HG03103 (cell line): ENCODE measurements around the gene PIEZO1.

ENCODE experiments used
- ATAC-seq: cut with Tn5 transposase; IDR thresholded peaks from one replicate; pipeline ENCODE4 v1.9.1; 2021; ENCODE audit warnings: low read depth; ENCODE audit not compliant: unreplicated experiment

Gene PIEZO1

GRCh38 chr16:88711750-88712340 is 73.2 kb downstream of the PIEZO1 start:
- no peak for ATAC-seq

GRCh38 chr16:88710556-88710955 is 74.5 kb downstream of the PIEZO1 start:
- ATAC-seq = no peak

- ATAC-seq = no peak
Measured at GRCh38 chr16:88706965-88707826, 77.8 kb downstream of the PIEZO1 start.

DNA sequence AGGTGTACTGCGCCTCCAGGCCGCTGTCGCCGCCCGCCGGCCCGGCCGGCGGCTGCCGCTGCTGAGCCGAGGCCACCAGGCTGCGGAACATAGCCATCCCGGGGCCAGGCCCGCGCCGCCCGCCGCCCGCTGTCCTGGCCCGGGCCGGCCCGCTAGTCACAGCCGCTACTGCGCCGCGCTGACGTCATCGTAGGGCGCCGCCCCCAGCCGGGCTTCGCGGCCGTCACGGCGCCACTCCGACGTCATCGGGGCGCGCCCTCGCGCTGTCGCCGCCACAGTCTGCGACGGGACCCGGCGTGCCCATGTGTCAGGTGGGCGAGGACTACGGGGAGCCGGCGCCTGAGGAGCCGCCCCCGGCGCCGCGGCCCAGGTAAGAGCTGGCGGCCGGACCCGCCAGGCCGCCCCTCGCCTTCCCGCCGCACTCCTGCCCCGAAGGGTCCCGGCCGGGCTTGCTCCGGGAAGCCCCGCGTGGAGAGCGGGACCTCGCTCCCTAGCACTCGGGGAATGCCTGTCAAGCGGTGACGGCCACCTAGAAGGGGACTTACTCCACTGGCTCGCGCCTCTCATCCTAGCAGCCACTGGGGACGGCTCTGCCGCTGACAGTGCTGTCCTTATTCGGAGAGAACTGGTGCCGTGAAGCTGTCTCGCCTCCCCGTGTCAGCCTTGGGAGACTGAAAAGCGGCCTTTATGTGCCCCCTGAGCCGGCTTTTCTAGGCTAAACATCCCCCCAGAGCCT is 78.6 kb downstream of the PIEZO1 start, which contains the start of the genes CTU2 and RNF166:
Gene CTU2 (plus strand): TSS at position 275 of the 736 bp plus-strand sequence. CDS start 28 bp downstream, at position 303.
Gene RNF166 (minus strand): TSS at position 180 of the 736 bp plus-strand sequence. CDS start 83 bp downstream, at position 97.
- ATAC-seq = peak; percentile 55

DNA sequence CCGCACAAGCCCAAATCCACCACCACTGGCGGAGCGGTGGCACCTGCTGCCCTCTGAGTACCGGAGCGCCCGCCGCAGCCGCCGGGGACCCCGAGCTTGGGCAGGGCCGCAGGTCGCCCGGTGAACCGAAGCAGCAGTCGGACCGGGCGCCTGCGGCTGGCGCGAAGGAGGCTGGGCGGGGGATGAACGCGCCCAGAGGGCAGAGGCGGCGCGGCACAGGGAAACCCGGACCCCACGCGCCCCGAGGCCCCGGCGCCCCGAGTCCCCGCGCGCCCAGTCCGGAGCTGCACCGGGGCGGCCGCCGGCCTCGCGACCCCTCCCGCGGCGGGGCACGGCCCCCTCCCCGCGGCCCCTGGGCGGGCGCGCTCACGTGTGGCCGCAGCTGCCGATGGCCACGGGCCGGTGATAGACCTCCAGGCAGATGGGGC is 79.2 kb downstream of the PIEZO1 start:
- peak; percentile 9 for ATAC-seq

DNA sequence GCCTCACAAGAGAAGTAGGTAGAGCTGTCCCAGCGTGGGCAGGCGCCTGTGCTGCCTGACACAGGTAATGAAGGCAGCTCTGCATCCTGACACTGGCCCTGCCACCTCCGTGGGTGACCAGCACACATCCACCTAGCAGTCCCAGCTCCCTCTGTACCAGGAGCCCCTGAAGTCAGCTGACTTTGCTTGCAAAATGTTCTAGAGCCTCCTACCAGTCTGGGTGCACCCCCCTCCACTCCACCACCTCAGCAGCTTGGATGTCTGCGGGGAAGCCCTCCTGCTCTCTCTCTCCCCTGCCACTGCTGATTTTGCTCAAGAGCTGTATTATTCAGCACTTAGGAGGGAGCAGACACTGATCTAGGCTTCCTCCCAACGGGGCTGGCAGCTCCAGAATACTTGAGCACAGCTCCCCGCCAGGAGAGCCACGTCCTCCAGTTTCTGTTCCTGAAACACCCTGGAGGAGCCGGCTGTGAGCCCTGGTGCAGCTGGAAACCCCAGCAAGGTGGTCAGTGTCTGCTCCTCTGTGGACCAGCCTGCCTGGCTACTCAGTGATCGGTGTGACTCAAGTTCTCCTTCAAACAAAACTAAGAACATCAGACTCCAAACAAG is 79.8 kb downstream of the PIEZO1 start:
- ATAC-seq = no peak

- ATAC-seq = no peak
Measured at GRCh38 chr16:88703486-88704309, 81.3 kb downstream of the PIEZO1 start.

DNA sequence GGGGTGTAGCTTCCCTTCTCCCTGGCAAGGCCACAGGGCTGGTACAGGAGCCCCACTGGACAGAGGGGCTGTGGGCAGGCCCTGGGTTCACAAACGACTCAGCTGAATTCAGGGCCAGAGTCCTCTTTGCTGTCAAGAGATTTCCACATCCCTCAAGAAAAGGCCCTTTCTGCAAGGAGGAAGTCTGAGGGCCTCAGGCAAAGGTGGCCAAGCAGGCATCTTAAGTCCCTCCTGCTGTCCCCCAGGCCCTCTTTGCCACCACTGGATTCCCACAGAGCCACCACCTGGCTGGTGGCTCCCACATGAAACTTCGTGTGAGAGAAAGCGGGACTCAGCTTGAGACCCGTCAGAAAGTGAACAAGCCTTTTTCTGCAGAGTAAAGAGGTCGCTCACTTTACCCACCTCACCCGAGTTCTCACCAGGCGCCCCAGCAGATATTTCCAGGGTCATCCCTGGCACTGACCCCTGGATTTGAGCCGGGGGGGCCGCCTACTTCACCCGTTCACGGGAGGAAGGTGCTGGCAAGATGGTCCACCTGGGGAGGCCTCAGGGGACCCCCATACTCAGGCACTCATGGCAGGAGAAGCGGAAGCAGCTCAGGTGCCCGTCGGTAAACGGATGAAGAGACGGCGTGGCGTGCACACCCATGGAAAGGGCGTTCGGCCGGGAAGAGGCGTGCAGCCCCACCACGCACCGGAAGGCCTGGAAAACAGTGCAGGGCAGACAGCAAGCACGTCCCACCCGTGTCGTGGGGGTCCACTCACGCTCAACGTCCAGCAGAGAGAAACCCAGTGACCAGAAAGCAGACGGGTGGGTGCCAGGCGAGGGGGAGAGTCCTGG is 82.4 kb downstream of the PIEZO1 start:
- ATAC-seq = no peak

GRCh38 chr16:88701581-88702370 is 83.2 kb downstream of the PIEZO1 start:
- ATAC-seq = no peak

DNA sequence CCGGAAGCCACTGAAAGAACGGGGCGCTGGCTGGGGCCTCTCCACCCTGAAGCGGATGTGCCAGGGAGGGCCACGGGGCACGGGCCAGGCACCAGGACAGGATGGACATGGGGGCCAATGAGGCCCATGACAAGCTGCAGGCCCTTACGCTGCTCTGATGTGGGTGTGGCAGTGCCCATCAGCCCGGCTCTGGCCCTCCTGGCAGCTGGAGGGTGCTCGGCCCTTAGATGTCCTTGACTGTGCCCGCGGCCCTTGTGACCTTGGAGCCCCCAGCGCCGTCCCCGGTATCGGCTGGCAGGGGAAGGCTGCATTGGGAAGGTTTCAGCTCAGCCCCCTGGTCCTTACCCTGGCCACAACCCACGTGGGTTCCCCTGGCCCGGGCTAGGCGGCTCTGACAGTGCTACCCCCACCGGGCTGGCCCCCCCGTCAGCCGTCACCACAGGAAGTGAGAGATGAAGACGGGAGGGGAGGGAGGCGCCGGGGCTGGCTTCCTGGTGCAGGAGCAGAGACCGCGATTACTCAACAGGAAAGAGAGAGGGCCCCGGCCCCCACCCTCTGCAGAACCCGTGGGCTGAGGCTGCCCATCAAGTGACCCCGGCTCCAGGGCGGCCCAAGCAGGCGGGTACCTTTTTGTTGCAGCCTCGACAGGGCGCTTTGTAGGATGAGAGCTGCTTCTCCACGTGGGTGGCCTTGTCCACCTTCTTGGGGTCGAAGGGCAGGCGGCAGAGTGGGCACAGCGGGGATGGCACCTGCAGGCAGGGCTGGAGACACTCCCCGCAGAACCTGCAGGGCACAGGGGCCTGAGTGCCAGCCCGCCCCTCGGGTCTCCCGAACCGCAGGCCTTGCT is 84.2 kb downstream of the PIEZO1 start:
- peak; percentile 66 for ATAC-seq

- ATAC-seq = no peak
Measured at GRCh38 chr16:88700322-88700635, 84.7 kb downstream of the PIEZO1 start.

GRCh38 chr16:88699180-88699579 is 85.8 kb downstream of the PIEZO1 start:
- ATAC-seq = no peak

- ATAC-seq = no peak
Measured at GRCh38 chr16:88698646-88699045, 86.4 kb downstream of the PIEZO1 start.

DNA sequence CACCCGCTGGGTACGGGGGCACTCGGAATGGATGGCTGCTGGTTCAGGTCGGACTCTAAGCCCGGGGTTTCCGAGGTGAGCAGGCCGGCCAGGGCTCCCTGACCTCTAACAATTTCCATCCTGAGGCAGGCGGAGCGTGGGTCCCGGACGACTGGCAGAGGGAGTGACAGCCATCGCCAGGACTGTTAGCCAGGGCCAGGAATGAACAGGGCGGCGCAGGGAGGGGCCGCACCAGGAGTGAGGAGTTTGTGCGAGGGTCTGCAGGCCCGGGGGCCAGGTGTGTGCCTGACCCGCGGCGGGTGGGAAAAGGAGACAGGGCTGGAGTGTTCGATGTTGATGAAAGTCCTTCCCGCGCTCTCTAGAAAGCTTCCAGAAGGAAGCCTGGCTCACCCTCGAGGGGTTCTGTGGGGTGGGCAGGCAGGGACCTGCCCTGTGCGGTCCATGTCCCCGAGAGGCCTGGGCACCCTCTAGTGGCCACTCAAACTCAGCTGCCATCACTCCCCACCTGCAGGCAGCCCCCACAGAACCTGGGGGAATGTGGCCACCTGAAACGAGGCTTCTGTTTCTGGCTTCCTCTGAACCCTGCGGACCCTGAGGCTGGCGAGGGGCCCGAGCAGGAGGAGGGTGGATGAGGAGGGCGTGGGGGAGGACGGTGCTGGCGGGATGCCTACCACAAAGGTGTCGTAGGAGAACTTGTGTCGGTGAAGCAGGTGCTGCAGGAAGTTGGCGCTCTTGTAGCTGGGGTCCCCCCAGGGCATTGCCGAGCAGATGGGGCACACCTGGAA is 87.0 kb downstream of the PIEZO1 start:
- no peak for ATAC-seq

GRCh38 chr16:88697116-88697830 is 87.7 kb downstream of the PIEZO1 start:
- no peak for ATAC-seq

DNA sequence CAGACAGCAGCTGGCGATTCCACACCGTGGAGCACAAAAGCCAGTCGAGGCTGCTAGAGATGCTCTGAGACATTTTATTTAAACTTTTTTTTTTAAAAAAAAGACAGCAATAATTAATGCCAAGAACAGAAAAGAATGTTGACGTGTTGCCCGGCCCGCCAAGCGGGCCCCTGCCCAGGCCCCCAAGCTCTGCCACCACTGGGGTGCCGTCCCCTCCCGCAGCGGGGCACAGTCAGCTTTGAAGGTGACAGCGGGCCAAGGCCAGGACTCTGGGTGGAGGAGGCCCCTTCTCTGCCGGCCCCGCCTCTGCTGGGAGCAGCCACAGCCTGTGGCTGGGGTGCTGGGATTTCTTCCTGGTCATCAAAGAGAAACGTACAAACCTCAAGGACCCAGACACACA is 88.6 kb downstream of the PIEZO1 start:
- no peak for ATAC-seq
